ENCODE data around the gene TMC1. TPM values are rescaled to one million over a fixed set of nuclear protein-coding genes. Genes with fewer than 3 reads are reported as not detected.

The TMC1 gene
- total RNA-seq, 4 donors from 2014 or later: under 0.01 to 0.95 (median 0.90) TPM; not detected in 1

GRCh38 chr9:72875221-72875620, 353.8 kb downstream of the TMC1 start:
- TF ChIP-seq POLR2A (IDR thresholded peaks at IDR 0.05) (no peak), CTCF (IDR thresholded peaks at IDR 0.05) (no peak)
- H3K9me3 ChIP-seq: no peaks in the 10 kb centered on the region
- H3K4me3 ChIP-seq: no peak overlapping the region
- H3K27me3 ChIP-seq: no peaks in the 10 kb centered on the region
- no peaks in the 10 kb centered on the region for H3K36me3 ChIP-seq
- no peak for DNase-seq
- intact Hi-C loops (cut with DNase I; ENCODE audit: low total_unique reads): no loop called here
- peaks cover 0 to 5% of the 10 kb centered on the region in 2 donors for H3K4me1 ChIP-seq
- no peak overlapping the region for H3K27ac ChIP-seq

- TF ChIP-seq POLR2A (IDR thresholded peaks at IDR 0.05) (no peak), CTCF (IDR thresholded peaks at IDR 0.05) (no peak)
- H3K4me3 ChIP-seq: no peak overlapping the region
- no peaks in the 10 kb centered on the region for H3K27me3 ChIP-seq
- H3K4me1 ChIP-seq: no peaks in the 10 kb centered on the region
- intact Hi-C loops (cut with DNase I; ENCODE audit: low total_unique reads): no loop called here
- H3K27ac ChIP-seq: peak overlapping the region in 1 of 2 donors; percentile 58
- no peaks in the 10 kb centered on the region for H3K9me3 ChIP-seq
- H3K36me3 ChIP-seq: no peaks in the 10 kb centered on the region
- DNase-seq: no peak
Observed at GRCh38 chr9:72880821-72881220, 359.4 kb downstream of the TMC1 start.

- H3K4me1 ChIP-seq: no peaks in the 10 kb centered on the region
- TF ChIP-seq CTCF (IDR thresholded peaks at IDR 0.05) (no peak), POLR2A (IDR thresholded peaks at IDR 0.05) (no peak)
- DNase-seq: peak in 1 of 2 donors; percentile 21
- H3K27me3 ChIP-seq: no peaks in the 10 kb centered on the region
- intact Hi-C loops (cut with DNase I; ENCODE audit: low total_unique reads): no loop called here
- no peaks in the 10 kb centered on the region for H3K36me3 ChIP-seq
- peak overlapping the region in 1 of 2 donors; percentile 58 for H3K27ac ChIP-seq
- H3K4me3 ChIP-seq: no peak overlapping the region
- H3K9me3 ChIP-seq: no peaks in the 10 kb centered on the region
Observed at GRCh38 chr9:72882117-72882775, 360.8 kb downstream of the TMC1 start.

GRCh38 chr9:72883875-72884274, 362.5 kb downstream of the TMC1 start:
- Histone ChIP-seq H3K4me1 (no peaks in the 10 kb centered on the region), H3K27me3 (no peaks in the 10 kb centered on the region), H3K36me3 (no peaks in the 10 kb centered on the region), H3K4me3 (no peak overlapping the region), H3K9me3 (no peaks in the 10 kb centered on the region), H3K27ac (no peak overlapping the region)
- DNase-seq: no peak
- intact Hi-C loops (cut with DNase I; ENCODE audit: low total_unique reads): no loop called here
- TF ChIP-seq POLR2A (IDR thresholded peaks at IDR 0.05) (no peak), CTCF (IDR thresholded peaks at IDR 0.05) (no peak)

GRCh38 chr9:72884508-72884907, 363.1 kb downstream of the TMC1 start:
- no peak for DNase-seq
- intact Hi-C loops (cut with DNase I; ENCODE audit: low total_unique reads): no loop called here
- Histone ChIP-seq H3K27me3 (no peaks in the 10 kb centered on the region), H3K27ac (no peak overlapping the region), H3K4me1 (no peaks in the 10 kb centered on the region), H3K9me3 (no peaks in the 10 kb centered on the region), H3K4me3 (no peak overlapping the region), H3K36me3 (no peaks in the 10 kb centered on the region)
- TF ChIP-seq CTCF (IDR thresholded peaks at IDR 0.05) (no peak), POLR2A (IDR thresholded peaks at IDR 0.05) (no peak)

Other genes with a start within 250 kb of the TMC1 start
- 100 to 1,000 TPM in 3 of 4 donors, 10 to 100 TPM in 1; 58.7 to 189 (median 160) TPM for gene ZFAND5, start 156.4 kb upstream of the TMC1 start, total RNA-seq